Thoracic aorta (tissue), 2 donors: ENCODE data around the gene IL12RB1. TPM values are rescaled to one million over a fixed set of nuclear protein-coding genes. Genes with fewer than 3 reads are reported as not detected.
A peak's percentile ranks its signal among the peaks of the same experiment; 100 is the strongest.

ENCODE experiments used
- ATAC-seq: fragments of 150-250 bp; one replicate; pipeline ENCODE4 v1.8.0; 2017; ENCODE audit warnings: low read depth; ENCODE audit not compliant: insufficient number of reproducible peaks, low FRiP score
- DNase-seq: peaks from one replicate; pipeline ENCODE4 v3.0.0-alpha.2; 2020; ENCODE audit warnings: low spot score
- H3K27ac ChIP-seq, 2 donors: fragments of 200-600 bp; sonication (generic); 1 replicate in 1 of 2; 2 replicates in 1 of 2; pipeline ENCODE4 v1.5.1; 2016; ENCODE audit warnings: mild to moderate bottlenecking in 2 of 2, moderate library complexity in 2 of 2
- H3K27me3 ChIP-seq: fragments of 200-600 bp; sonication (generic); replicated peaks from 2 replicates; pipeline ENCODE4 v1.6.0; 2016; ENCODE audit warnings: mild to moderate bottlenecking; ENCODE audit not compliant: insufficient read depth
- H3K36me3 ChIP-seq: fragments of 200-600 bp; sonication (generic); one replicate; pipeline ENCODE4 v1.5.1; 2016
- H3K4me1 ChIP-seq, 2 donors: fragments of 200-600 bp; sonication (generic); 1 replicate in 1 of 2; 2 replicates in 1 of 2; pipeline versions ENCODE4 v1.5.1 to v1.6.0; 2016; ENCODE audit warnings: low read depth in 2 of 2, mild to moderate bottlenecking in 1 of 2; ENCODE audit not compliant: control insufficient read depth in 1 of 2
- H3K4me3 ChIP-seq: fragments of 200-600 bp; sonication (generic); 2 replicates; pipeline ENCODE4 v1.5.1; 2016; ENCODE audit warnings: mild to moderate bottlenecking
- H3K9me3 ChIP-seq: fragments of 200-600 bp; sonication (generic); 2 replicates; pipeline ENCODE4 v1.5.1; 2016
- CTCF ChIP-seq: fragments of 200-600 bp; sonication (generic); IDR thresholded peaks from one replicate; pipeline ENCODE4 v1.5.1; 2019; ENCODE audit warnings: antibody characterized with exemption
- total RNA-seq, 2 donors: library from RNA; depleted of rRNA; stranded (reverse); fragments of >200 nt; gene quantifications; one replicate each; pipeline versions ENCODE4 v1.1.0 to v1.2.3, GENCODE V29; 2016

Gene IL12RB1
- total RNA-seq, 2 donors from 2014 or later = 1.6 to 5.4 TPM

- TF ChIP-seq CTCF = no peak
- H3K27ac ChIP-seq = peak overlapping the region; percentile 55
- H3K27me3 ChIP-seq = no peaks in the 10 kb centered on the region
- H3K9me3 ChIP-seq = no peaks in the 10 kb centered on the region
- peaks cover 55% of the 10 kb centered on the region for H3K36me3 ChIP-seq
- DNase-seq = no peak
- peaks cover 40 to 69% of the 10 kb centered on the region in 2 donors for H3K4me1 ChIP-seq
- H3K4me3 ChIP-seq = peak overlapping the region; percentile 0
- ATAC-seq = no peak
Observed at GRCh38 chr19:18013210-18014111, 73.3 kb downstream of the IL12RB1 start.

GRCh38 chr19:18010149-18010548 is 76.6 kb downstream of the IL12RB1 start:
- H3K36me3 ChIP-seq = peaks cover 49% of the 10 kb centered on the region
- H3K9me3 ChIP-seq = no peaks in the 10 kb centered on the region
- DNase-seq (no peak), ATAC-seq (no peak)
- H3K27me3 ChIP-seq = no peaks in the 10 kb centered on the region
- H3K4me1 ChIP-seq = peaks cover 18 to 46% of the 10 kb centered on the region in 2 donors
- no peak for TF ChIP-seq CTCF
- peak overlapping the region; percentile 76 for H3K4me3 ChIP-seq
- H3K27ac ChIP-seq = peak overlapping the region in 1 of 2 donors; percentile 22

- DNase-seq (no peak), ATAC-seq (no peak)
- Histone ChIP-seq H3K36me3 (peaks cover 46% of the 10 kb centered on the region), H3K27me3 (no peaks in the 10 kb centered on the region), H3K9me3 (no peaks in the 10 kb centered on the region), H3K27ac (peak overlapping the region in 1 of 2 donors; percentile 89), H3K4me1 (peaks cover 18 to 43% of the 10 kb centered on the region in 2 donors), H3K4me3 (peak overlapping the region; percentile 76)
- TF ChIP-seq CTCF = no peak
Observed at GRCh38 chr19:18009412-18010066, 77.2 kb downstream of the IL12RB1 start.

Other genes with a start within 250 kb of the IL12RB1 start
- 10 to 100 TPM; 12.7 to 35.8 TPM for gene JAK3, start 239.0 kb downstream of the IL12RB1 start, total RNA-seq
- gene RPL18A, start 227.0 kb downstream of the IL12RB1 start, total RNA-seq = 100 to 1,000 TPM; 718 to 766 TPM
- gene SLC5A5, start 215.0 kb downstream of the IL12RB1 start, total RNA-seq = not detected
- gene CCDC124, start 153.9 kb downstream of the IL12RB1 start, total RNA-seq = 10 to 100 TPM; 44.1 to 60.8 TPM
- under 1 TPM in 1 of 2 donors, not detected in 1; 0.99 TPM for gene KCNN1, start 119.8 kb downstream of the IL12RB1 start, total RNA-seq
- gene ARRDC2, start 78.8 kb downstream of the IL12RB1 start, total RNA-seq = 100 to 1,000 TPM; 114 to 151 TPM
- 10 to 100 TPM; 18.7 to 27.8 TPM for gene MAST3, start 10.8 kb upstream of the IL12RB1 start, total RNA-seq
- gene PIK3R2, start 66.2 kb upstream of the IL12RB1 start, total RNA-seq = 10 to 100 TPM; 14.3 to 15.8 TPM
- 10 to 100 TPM; 59.4 to 72.3 TPM for gene IFI30, start 86.9 kb upstream of the IL12RB1 start, total RNA-seq
- 10 to 100 TPM; 10.6 to 16.1 TPM for gene MPV17L2, start 106.3 kb upstream of the IL12RB1 start, total RNA-seq
- gene RAB3A, start 117.1 kb upstream of the IL12RB1 start, total RNA-seq = 1 to 10 TPM in 1 of 2 donors, not detected in 1; 1.9 TPM
- under 1 TPM; 0.41 to 0.42 TPM for gene PDE4C, start 139.5 kb upstream of the IL12RB1 start, total RNA-seq
- 10 to 100 TPM in 1 of 2 donors, 1 to 10 TPM in 1; 8.7 to 29.2 TPM for gene IQCN, start 187.5 kb upstream of the IL12RB1 start, total RNA-seq
- 100 to 1,000 TPM; 643 to 922 TPM for gene JUND, start 194.7 kb upstream of the IL12RB1 start, total RNA-seq
- gene LSM4, start 236.1 kb upstream of the IL12RB1 start, total RNA-seq = 10 to 100 TPM; 74.8 to 90.2 TPM